Anterior cingulate cortex (tissue), 58 donors: ENCODE results near the gene CCSAP.
A peak's percentile ranks its signal among the peaks of the same experiment; 100 is the strongest.
"Not testable (repeated sequence)": the region's sequence is repeated elsewhere in the genome, so short reads cannot be mapped to it uniquely, and the experiment has no call there.

Source experiments
- DNase-seq, 58 donors: peaks; one replicate each; lab custom pipeline; 2025; lab: John Stamatoyannopoulos, UW

Gene CCSAP, protein sequence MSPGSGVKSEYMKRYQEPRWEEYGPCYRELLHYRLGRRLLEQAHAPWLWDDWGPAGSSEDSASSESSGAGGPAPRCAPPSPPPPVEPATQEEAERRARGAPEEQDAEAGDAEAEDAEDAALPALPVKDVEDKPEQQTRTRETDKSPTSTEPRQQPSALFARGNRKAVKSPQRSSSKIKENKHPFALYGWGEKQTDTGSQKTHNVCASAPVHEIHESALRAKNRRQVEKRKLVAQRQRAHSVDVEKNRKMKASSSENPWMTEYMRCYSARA

GRCh38 chr1:229342656-229343569, at the start of gene CCSAP:
CCSAP (minus strand) TSS chr1:229343047; CDS start chr1:229342465, 582 bp downstream.
- peak in 50 of 58 donors; percentile 23 to 81 (median 68) for DNase-seq

GRCh38 chr1:229390130-229390529, 47.3 kb upstream of the CCSAP start:
- no peak for DNase-seq

- DNase-seq = no peak
Observed at GRCh38 chr1:229388897-229389580, 46.2 kb upstream of the CCSAP start.

DNA sequence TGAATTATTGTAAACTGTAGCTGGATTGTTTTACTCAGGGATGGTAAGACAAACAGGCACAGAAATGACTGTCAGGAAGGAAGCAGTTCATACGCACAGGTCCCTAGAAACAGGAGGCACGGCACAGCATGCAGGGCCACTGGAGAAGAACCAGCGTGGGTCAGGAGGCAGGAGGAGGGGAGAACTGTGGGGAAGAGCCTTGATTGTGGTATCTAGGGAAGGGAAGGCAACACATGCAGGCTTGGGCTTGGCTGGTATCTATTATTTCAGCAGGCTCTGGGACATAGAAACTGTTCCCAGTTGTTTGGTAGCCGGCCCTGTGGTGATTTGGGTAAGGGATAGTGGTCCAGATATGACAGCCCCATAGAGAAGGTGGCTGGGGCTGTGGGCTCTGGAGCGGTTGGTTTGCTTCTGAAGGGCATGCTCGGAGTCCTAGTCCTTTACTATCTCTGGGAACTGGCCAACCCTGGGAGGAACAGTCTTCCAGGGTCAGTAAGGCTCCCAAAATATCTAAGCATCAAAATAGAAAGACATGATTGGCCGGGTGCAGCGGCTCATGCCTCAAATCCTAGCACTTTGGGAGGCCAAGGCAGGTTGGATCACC, 43.1 kb upstream of the CCSAP start:
- DNase-seq = no peak

- no peak for DNase-seq
Observed at GRCh38 chr1:229384822-229385221, 42.0 kb upstream of the CCSAP start.

DNA sequence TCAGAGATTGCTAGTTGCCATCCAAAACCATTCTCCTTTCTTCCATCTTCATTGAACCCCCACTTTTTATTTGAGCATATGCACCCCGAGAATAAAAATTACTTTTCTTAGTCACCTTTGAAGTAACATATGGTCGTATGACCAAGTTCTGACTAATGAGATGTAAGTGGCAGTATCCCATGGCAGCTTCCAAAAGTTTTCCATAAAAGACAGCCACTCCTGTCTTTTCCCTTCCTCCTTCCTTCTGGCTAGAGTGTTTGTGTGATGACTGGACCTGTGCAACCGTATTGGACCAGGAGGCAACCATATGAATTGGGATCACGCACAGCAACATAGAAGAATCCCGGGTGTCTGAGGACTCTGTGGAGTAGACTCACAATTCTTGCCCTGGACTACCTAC, 41.1 kb upstream of the CCSAP start:
- no peak for DNase-seq

- no peak for DNase-seq
Observed at GRCh38 chr1:229383188-229383587, 40.3 kb upstream of the CCSAP start.

DNA sequence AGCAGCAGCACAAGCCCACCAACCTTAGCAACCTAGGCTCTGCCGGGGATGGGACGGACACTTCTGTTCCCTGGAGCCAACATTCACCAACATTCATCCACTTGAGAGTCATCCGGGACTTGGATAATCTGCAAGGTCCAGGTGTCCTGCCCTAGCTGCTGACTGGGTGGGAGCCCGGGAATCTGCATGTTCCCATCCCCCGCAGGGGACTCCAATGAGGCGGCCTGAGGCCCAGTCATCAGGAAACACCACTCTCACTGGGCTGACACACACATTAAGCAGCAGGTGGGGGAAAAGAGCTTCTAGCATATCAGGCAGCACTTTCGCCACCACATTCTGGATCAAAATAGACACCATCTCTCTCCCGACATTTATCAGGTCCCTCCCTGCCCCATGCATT, 38.4 kb upstream of the CCSAP start:
- DNase-seq = no peak

DNA sequence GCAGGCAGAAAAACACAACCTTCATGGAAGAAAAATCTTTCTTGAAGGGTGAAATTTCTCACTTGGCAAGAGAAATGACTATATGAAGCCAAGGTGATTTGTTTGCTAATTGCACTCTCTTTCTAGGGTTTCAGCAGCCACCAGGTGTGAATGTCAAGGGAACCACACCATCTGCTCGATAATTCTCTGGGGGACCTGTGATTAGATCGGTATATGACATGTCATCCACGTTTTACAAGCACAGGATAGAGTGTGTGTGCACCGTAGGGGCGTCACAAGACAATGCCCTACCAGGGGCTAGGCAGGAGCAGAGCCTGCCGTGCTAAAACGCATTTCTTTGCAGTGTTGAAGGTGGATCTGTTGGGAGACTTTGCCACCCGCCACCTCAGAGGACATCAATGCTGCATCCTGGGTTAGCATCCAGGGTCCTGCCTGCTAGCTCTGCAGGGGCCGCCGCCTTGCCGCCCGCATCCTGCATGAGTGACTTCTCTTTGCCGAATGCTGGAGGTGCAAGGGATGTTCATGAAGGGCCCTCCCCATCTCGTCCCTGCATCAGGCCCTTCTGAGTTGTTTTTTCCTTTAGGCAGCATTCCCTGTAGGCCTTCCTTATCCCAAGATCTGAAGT, 37.8 kb upstream of the CCSAP start:
- no peak for DNase-seq

DNA sequence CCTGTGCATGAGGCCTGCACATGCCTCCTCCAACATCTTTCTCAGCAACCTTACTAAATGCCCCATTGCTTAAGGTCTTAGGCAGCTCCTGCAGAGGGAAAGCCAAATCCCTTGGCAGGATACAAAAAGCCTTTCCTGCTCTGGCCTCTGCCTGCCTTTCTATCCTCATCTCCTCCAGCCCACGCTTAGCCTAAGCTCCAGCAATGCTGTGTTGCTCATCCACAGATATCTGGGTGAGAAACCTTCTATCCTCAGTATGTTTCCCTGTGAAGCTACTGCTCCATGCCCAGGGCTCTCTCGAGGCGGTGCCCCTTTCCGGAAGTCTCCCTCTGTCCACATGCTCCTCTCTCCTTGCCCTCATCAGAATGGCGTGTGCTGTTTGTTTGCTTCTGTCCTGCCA, 37.0 kb upstream of the CCSAP start:
- DNase-seq = peak in 2 of 58 donors; percentile 9 to 11

DNA sequence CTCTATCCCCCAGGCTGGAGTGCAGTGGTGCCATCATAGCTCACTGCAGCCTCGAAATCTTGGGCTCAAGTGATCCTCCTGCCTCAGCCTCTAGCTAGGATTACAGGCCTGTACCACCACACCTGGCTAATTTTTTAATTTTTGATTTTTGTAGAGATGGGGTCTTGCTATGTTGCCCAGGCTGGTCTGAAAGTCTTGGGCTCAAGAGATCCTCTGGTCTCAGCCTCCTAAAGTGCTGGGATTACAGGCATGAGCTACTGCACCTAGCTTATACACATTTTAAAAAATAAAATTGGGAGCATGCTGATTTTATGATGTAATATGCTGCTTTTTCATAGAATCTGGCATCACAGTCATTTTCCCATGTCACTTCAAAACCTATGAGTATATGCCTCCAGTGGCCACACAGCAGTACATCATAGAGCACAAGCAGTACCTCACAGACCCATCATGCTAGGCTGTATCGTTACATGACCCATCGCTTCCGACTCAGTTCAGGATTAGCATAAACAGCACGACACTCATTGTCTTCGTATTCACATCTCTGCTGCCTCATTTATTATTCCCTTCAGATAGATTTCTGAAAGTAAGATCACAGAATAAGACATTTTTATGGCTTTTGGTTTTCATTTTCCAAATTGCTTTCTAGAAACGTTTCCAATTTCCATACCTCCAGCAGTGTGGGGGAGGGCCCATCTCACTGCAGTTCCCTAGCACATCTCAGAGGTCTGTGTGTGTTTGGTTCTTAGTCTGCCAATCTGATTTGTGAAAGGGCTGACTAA, 35.9 kb upstream of the CCSAP start:
- DNase-seq = no peak

DNA sequence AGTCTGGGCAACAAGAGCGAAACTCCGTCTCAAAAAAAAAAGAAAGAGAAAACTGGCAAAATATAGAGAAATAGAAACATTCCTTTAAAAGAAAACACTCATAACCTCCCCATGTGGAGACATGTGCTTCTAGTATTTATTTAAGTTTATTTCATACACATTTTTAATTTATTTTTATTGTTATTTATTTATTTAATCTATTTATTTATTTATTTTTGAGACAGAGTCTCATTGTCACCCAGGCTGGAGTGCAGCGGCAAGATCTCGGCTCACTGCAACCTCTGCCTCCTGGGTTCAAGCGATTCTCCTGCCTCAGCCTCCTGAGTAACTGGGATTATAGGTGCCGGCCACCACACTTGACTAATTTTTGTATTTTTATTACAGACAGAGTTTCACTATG, 35.2 kb upstream of the CCSAP start:
- DNase-seq = not testable (repeated sequence)

DNA sequence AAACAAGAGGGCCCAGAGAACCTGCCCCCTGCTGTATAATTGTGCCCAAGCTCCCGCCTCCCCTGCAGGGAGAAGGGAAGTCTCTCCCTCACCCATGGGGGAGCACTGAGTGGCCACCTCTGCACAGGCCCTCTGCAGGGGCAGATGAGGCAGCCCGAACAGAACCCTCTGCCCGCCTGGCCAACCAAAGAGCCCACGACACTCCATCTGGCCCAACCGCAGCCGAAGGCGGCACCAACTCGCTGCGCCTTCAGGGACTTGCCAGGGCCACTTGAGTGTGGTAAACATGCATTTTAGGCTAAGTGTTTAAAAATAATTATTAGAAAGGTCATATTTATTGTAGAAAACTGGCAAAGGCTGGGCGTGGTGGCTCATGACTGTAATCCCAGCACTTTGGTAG, 34.6 kb upstream of the CCSAP start:
- no peak for DNase-seq

GRCh38 chr1:229376521-229376920, 33.7 kb upstream of the CCSAP start:
- DNase-seq = no peak

- DNase-seq = no peak
Observed at GRCh38 chr1:229374485-229374884, 31.6 kb upstream of the CCSAP start.

DNA sequence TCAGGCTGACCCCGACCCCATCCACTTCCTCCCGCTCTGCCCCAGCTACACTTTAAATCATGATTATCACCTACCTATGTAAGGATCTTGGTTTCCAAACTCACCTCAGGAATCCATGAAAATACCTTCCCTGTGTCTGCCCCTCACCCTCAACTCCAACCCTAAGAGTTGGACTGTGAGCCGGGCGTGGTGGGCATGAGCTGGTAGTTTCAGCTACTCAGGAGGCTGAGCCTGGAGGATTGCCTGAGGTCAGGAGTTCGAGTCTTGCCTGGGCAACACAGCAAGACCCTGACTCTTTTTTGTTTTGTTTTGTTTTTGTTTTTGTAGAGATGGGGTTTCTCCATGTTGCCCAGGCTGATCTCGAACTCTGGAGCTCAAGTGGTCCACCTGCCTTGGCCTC, 30.5 kb upstream of the CCSAP start:
- no peak for DNase-seq

GRCh38 chr1:229372251-229372650, 29.4 kb upstream of the CCSAP start:
- no peak for DNase-seq

GRCh38 chr1:229371624-229372023, 28.8 kb upstream of the CCSAP start:
- DNase-seq = no peak

DNA sequence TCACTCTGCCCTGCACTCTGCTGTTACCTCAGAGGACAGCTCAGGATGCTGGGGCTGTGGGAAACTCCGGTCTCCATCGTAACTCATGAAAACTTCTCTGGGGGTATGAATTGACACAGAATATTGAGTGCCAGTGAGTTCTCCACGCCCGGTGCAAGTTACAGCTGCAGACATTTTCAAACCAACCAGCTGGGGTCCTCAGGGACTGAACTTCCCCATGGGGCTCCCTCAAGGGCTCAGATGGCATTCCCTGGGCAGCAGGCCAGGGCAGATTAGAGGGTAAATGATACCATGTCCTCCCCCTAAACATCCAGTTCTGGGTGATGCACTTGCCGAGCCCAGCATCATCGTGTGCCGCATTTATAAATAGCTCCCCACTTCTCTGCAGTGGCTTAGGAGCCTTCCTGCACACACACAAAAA, 27.8 kb upstream of the CCSAP start:
- DNase-seq = peak in 6 of 58 donors; percentile 7 to 28 (median 15)
